Nephron (organoid): Measurements from ENCODE around the gene LPGAT1.

ENCODE experiments used
- H3K27ac Mint-ChIP-seq, 3 experiments: 2 replicates each; pipeline ENCODE4 v1.8.0; 2020; ENCODE audit warnings: mixed read lengths in 3 of 3, mild to moderate bottlenecking in 2 of 3, moderate library complexity in 1 of 3
- H3K27me3 Mint-ChIP-seq: 2 replicates; pipeline ENCODE4 v1.8.0; 2021; ENCODE audit warnings: low read depth, mild to moderate bottlenecking, moderate library complexity, mixed read lengths
- H3K36me3 Mint-ChIP-seq: 2 replicates; pipeline ENCODE4 v1.8.0; 2020; ENCODE audit warnings: low read depth, mixed read lengths
- H3K4me1 Mint-ChIP-seq: 2 replicates; pipeline ENCODE4 v1.8.0; 2020; ENCODE audit warnings: mixed read lengths
- H3K4me3 Mint-ChIP-seq, 3 experiments: 2 replicates each; pipeline ENCODE4 v1.8.0; 2020; ENCODE audit warnings: mild to moderate bottlenecking in 3 of 3, mixed read lengths in 3 of 3, moderate library complexity in 2 of 3
- H3K9me3 Mint-ChIP-seq: 2 replicates; pipeline ENCODE4 v1.8.0; 2020; ENCODE audit warnings: mixed read lengths
- TF ChIP-seq, protein P1 (sequence below), 3 experiments: fragments of 200-600 bp; sonication (generic); IDR thresholded peaks; one replicate each; pipeline ENCODE4 v1.5.0; 2021; ENCODE audit warnings: antibody characterized with exemption in 3 of 3; ENCODE audit not compliant: unreplicated experiment in 3 of 3

Gene LPGAT1

DNA sequence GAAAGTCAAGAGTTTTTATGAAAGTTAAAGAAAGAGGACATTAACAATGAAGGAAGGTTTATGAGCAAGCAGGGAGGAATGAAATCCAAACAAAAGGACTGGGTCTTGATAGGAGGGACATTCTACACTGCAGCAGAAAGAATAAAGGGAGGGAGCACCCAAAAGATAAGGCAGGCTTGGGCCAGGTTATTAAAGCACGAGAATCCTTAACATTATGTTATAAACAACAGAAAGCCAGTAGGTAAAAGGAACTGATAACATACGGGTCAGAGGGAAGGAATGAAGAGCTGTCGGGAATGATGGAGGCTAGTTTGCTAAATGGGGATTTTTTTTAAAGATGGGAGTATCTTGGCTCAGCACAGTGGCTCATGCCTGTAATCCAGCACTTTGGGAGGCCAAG is 19.4 kb downstream of the LPGAT1 start:
- H3K9me3 Mint-ChIP-seq: peaks cover 17% of the 10 kb centered on the region
- H3K4me1 Mint-ChIP-seq: no peaks in the 10 kb centered on the region
- peaks cover 63% of the 10 kb centered on the region for H3K36me3 Mint-ChIP-seq
- no peak overlapping the region for H3K4me3 Mint-ChIP-seq
- H3K27me3 Mint-ChIP-seq: no peaks in the 10 kb centered on the region
- TF ChIP-seq, protein P1, sequence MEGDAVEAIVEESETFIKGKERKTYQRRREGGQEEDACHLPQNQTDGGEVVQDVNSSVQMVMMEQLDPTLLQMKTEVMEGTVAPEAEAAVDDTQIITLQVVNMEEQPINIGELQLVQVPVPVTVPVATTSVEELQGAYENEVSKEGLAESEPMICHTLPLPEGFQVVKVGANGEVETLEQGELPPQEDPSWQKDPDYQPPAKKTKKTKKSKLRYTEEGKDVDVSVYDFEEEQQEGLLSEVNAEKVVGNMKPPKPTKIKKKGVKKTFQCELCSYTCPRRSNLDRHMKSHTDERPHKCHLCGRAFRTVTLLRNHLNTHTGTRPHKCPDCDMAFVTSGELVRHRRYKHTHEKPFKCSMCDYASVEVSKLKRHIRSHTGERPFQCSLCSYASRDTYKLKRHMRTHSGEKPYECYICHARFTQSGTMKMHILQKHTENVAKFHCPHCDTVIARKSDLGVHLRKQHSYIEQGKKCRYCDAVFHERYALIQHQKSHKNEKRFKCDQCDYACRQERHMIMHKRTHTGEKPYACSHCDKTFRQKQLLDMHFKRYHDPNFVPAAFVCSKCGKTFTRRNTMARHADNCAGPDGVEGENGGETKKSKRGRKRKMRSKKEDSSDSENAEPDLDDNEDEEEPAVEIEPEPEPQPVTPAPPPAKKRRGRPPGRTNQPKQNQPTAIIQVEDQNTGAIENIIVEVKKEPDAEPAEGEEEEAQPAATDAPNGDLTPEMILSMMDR (IDR thresholded peaks at IDR 0.05; ENCODE audit: unreplicated experiment in 3 of 3): no peak
- H3K27ac Mint-ChIP-seq: no peak overlapping the region

DNA sequence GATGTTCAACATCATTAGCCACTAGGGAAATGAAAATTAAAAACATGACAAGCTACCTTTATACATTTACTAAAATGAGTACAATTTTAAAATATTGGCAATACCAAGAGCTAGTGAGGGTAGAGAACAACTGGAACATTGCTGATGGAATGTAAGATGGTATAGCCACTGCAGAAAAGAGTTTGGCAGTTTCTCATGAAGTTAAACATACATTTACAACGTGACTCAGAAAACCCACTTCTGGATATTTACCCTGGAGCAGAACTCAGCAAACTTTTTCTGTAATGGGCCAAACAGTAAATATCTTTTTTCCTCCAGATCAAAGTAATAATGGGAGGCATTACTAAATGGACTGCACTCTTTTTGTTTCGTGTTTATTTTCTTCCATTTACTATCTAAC is 22.1 kb downstream of the LPGAT1 start:
- H3K27ac Mint-ChIP-seq: no peak overlapping the region
- H3K4me3 Mint-ChIP-seq: no peak overlapping the region
- H3K4me1 Mint-ChIP-seq: no peaks in the 10 kb centered on the region
- peaks cover 26% of the 10 kb centered on the region for H3K9me3 Mint-ChIP-seq
- H3K36me3 Mint-ChIP-seq: peaks cover 83% of the 10 kb centered on the region
- H3K27me3 Mint-ChIP-seq: no peaks in the 10 kb centered on the region
- TF ChIP-seq, protein P1 (IDR thresholded peaks at IDR 0.05; ENCODE audit: unreplicated experiment in 3 of 3): no peak

DNA sequence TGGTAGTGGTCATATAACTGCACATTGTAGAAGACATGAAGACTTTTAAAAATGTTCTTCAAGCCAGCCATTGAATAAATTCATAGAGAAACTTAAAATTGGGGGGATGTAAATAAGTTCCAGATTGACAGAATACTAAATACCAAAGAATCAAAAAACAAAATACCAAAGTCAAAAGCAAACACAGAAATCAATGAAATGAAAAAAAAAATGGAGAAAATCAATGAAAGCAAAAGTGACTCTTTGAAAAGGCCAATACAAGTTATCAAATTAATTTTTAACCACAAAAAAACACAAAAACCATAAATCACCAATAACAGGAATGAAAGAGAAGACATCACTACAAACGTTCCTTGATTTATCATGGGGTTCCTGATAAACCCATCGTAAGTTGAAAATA is 25.6 kb downstream of the LPGAT1 start:
- Mint-ChIP-seq H3K4me1 (no peaks in the 10 kb centered on the region), H3K36me3 (peaks cover 87% of the 10 kb centered on the region), H3K4me3 (no peak overlapping the region), H3K27me3 (no peaks in the 10 kb centered on the region), H3K27ac (no peak overlapping the region), H3K9me3 (peaks cover 43% of the 10 kb centered on the region)
- TF ChIP-seq, protein P1 (IDR thresholded peaks at IDR 0.05; ENCODE audit: unreplicated experiment in 3 of 3): no peak

DNA sequence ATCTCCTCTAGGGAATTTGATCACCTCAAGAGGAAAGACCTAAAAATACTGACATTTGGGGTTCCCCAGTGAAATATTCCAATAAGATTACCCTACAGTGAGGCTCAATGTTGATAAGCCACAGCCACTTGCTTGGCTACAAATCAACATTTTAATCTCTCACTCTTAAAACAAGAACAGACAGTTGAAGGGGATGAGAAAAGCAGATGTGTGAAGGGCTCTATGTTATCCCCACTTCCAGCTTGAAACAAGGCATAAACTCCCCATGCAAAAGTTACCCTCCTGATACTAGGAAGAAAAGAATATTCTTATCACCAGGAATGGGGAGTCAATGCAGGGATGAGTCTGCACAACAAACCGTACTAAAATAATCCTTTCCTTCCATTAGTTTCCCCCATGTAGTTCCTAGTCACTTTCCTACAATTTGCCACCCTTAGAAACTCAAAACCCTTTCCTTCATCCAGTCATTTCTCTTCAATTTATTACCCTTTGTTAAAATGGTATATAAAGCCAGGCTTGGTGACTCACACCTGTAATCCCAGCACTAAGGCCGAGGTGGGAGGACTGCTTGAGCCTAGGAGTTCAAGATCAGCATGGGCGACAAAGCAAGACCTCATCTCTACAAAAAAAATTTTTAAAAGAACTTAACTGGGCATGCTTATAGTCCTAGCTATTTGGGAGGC is 29.5 kb downstream of the LPGAT1 start:
- Mint-ChIP-seq H3K27ac (no peak overlapping the region), H3K27me3 (no peaks in the 10 kb centered on the region), H3K9me3 (peaks cover 25% of the 10 kb centered on the region), H3K4me1 (no peaks in the 10 kb centered on the region), H3K4me3 (no peak overlapping the region), H3K36me3 (peaks cover 61% of the 10 kb centered on the region)
- TF ChIP-seq, protein P1 (IDR thresholded peaks at IDR 0.05; ENCODE audit: unreplicated experiment in 3 of 3): no peak

DNA sequence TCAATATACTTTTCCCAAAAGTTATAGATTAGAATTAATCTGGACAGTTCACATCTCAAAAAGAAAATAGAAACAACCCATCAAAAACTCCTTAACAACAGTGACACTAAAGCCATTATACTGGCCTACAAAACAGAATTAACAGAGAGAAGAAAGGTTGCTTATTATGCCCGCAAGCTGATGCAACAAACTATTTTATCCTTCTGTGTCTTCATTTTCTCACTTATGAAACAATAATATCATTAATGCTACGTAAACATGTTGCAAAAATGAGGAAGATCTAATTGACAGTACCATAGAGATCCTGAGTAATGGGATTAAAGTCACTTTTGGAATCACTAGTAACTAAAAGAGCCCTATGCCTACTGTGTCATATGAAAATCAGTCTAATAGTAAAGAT is 32.6 kb downstream of the LPGAT1 start:
- H3K9me3 Mint-ChIP-seq: peaks cover 12% of the 10 kb centered on the region
- H3K36me3 Mint-ChIP-seq: peaks cover 45% of the 10 kb centered on the region
- no peak overlapping the region for H3K4me3 Mint-ChIP-seq
- TF ChIP-seq, protein P1 (IDR thresholded peaks at IDR 0.05; ENCODE audit: unreplicated experiment in 3 of 3): no peak
- no peaks in the 10 kb centered on the region for H3K4me1 Mint-ChIP-seq
- no peaks in the 10 kb centered on the region for H3K27me3 Mint-ChIP-seq
- H3K27ac Mint-ChIP-seq: no peak overlapping the region

DNA sequence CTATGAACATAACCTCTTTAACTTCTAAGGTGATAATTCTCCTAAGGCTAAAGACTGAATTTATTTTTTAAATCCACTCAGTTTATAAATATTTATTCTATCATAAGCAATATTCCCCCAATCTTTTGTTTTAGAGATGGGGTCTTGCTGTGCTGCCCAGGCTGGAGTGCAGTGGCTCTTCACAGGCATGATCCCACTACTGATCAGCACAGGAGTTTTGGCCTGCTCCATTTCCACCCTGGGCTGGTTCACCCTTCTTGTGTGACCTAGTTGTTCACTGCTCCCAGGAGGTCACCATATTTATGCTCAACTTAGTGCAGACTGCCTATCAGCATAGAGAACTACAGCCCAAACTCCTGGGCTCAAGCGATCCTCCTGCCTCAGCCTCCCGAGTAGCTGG is 38.6 kb downstream of the LPGAT1 start:
- no peak overlapping the region for H3K27ac Mint-ChIP-seq
- peaks cover 33% of the 10 kb centered on the region for H3K36me3 Mint-ChIP-seq
- no peaks in the 10 kb centered on the region for H3K27me3 Mint-ChIP-seq
- TF ChIP-seq, protein P1 (IDR thresholded peaks at IDR 0.05; ENCODE audit: unreplicated experiment in 3 of 3): no peak
- H3K4me1 Mint-ChIP-seq: no peaks in the 10 kb centered on the region
- no peak overlapping the region for H3K4me3 Mint-ChIP-seq
- no peaks in the 10 kb centered on the region for H3K9me3 Mint-ChIP-seq
